H1 (cell line): Measurements from ENCODE around the gene DYNC2I2. TPM values are rescaled to one million over a fixed set of nuclear protein-coding genes. Genes with fewer than 3 reads are reported as not detected.

Source experiments
- CTCF ChIA-PET: fragments of 300-600 bp; sonication (Branson Sonifier 250); formaldehyde crosslinking; loops from one replicate; lab custom pipeline; 2021; ENCODE audit not compliant: partially characterized antibody; lab: Charles Lee
- POLR2A ChIA-PET: fragments of 300-600 bp; sonication (Branson Sonifier 250); formaldehyde crosslinking; loops from one replicate; lab custom pipeline; 2021; ENCODE audit warnings: inconsistent platforms; ENCODE audit not compliant: partially characterized antibody; lab: Charles Lee
- DNase-seq, 2 experiments: peaks; one replicate each; pipeline versions ENCODE4 v3.0.0 to v3.0.0-alpha.2; 2010 to 2022; ENCODE audit warnings: low spot score in 2 of 2, low read depth in 1 of 2, mixed read lengths in 1 of 2
- FAIRE-seq: peaks from 2 replicates; lab custom pipeline; 2011; peaks lifted over from hg19 to GRCh38; lab: Jason Lieb, UNC
- H2AFZ ChIP-seq: 2 replicates; pipeline ENCODE4 v1.8.1; 2012; ENCODE audit warnings: low read length, inconsistent platforms
- H2AK5ac ChIP-seq: 2 replicates; pipeline ENCODE4 v1.6.1; 2013; ENCODE audit warnings: low read depth, low read length
- H2BK120ac ChIP-seq: replicated peaks from 2 replicates; pipeline ENCODE3; 2013; ENCODE audit warnings: low read depth, low read length, inconsistent platforms
- H2BK12ac ChIP-seq: 2 replicates; pipeline ENCODE4 v1.6.1; 2013; ENCODE audit warnings: low read depth, low read length
- H2BK15ac ChIP-seq: 2 replicates; pipeline ENCODE4 v1.6.1; 2013; ENCODE audit warnings: low read length
- H2BK20ac ChIP-seq: 2 replicates; pipeline ENCODE4 v1.6.1; 2013; ENCODE audit warnings: low read length
- H2BK5ac ChIP-seq: 2 replicates; pipeline ENCODE4 v1.6.1; 2013; ENCODE audit warnings: low read depth, low read length
- H3K14ac ChIP-seq: 2 replicates; pipeline ENCODE4 v1.6.1; 2013; ENCODE audit warnings: inconsistent platforms; ENCODE audit not compliant: insufficient read length
- H3K18ac ChIP-seq: 2 replicates; pipeline ENCODE4 v1.6.1; 2013; ENCODE audit warnings: low read length; ENCODE audit errors: extremely low read depth
- H3K23ac ChIP-seq: 2 replicates; pipeline ENCODE4 v1.6.1; 2013; ENCODE audit warnings: inconsistent platforms; ENCODE audit not compliant: insufficient read length
- H3K23me2 ChIP-seq: 2 replicates; pipeline ENCODE4 v1.6.1; 2013; ENCODE audit warnings: low read depth, low read length
- H3K27ac ChIP-seq: 2 replicates; pipeline ENCODE4 v1.6.1; 2011; ENCODE audit warnings: low read depth, low read length, inconsistent platforms
- H3K27me3 ChIP-seq, 4 experiments: replicated peaks in 1 of 4; 1 replicate in 1 of 4; 2 replicates in 3 of 4; pipeline versions ENCODE4 v1.6.1 to v1.8.1; 2011 to 2013; ENCODE audit warnings: low read length in 3 of 4, mild to moderate bottlenecking in 3 of 4, inconsistent platforms in 2 of 4, mixed read lengths in 2 of 4, moderate library complexity in 1 of 4; ENCODE audit not compliant: control insufficient read depth in 3 of 4, insufficient read depth in 3 of 4; ENCODE audit errors: extremely low read depth in 1 of 4
- H3K36me3 ChIP-seq, 4 experiments: 2 replicates each; pipeline versions ENCODE4 v1.6.1 to v1.8.1; 2011 to 2013; ENCODE audit warnings: mild to moderate bottlenecking in 4 of 4, low read length in 3 of 4, moderate library complexity in 2 of 4, control low read depth in 1 of 4, inconsistent platforms in 1 of 4; ENCODE audit not compliant: insufficient read depth in 4 of 4, control insufficient read depth in 2 of 4
- H3K4ac ChIP-seq: replicated peaks from 2 replicates; pipeline ENCODE3; 2013; ENCODE audit warnings: low read length, low read depth, mixed read lengths, inconsistent platforms; ENCODE audit not compliant: insufficient read length
- H3K4me1 ChIP-seq, 4 experiments: replicated peaks in 1 of 4; 1 replicate in 1 of 4; 2 replicates in 3 of 4; pipeline versions ENCODE4 v1.6.1 to v1.8.1; 2011 to 2013; ENCODE audit warnings: low read length in 3 of 4, inconsistent platforms in 2 of 4, mixed read lengths in 1 of 4; ENCODE audit not compliant: insufficient read depth in 4 of 4, control insufficient read depth in 3 of 4
- H3K4me2 ChIP-seq, 2 experiments: 2 replicates each; pipeline versions ENCODE4 v1.6.1 to v1.8.1; 2011 to 2013; ENCODE audit warnings: low read depth in 2 of 2, low read length in 2 of 2, control low read depth in 1 of 2, inconsistent platforms in 1 of 2, mild to moderate bottlenecking in 1 of 2; ENCODE audit not compliant: insufficient read depth in 1 of 2
- H3K4me3 ChIP-seq, 4 experiments: fragments of 200-600, 300-600 bp in 1 of 4; sonication (generic), shearing (Covaris generic), sonication (Bioruptor Twin) in 1 of 4; 2 replicates each; pipeline versions ENCODE4 v1.5.1 to v1.8.1; 2011 to 2016; ENCODE audit warnings: low read length in 4 of 4, low read depth in 3 of 4, control low read depth in 2 of 4, inconsistent platforms in 2 of 4, mild to moderate bottlenecking in 2 of 4, mixed read lengths in 1 of 4, moderate library complexity in 1 of 4; ENCODE audit not compliant: insufficient read depth in 2 of 4; ENCODE audit errors: extremely low read depth in 1 of 4
- H3K56ac ChIP-seq: replicated peaks from 2 replicates; pipeline ENCODE3; 2013; ENCODE audit warnings: low read depth, mild to moderate bottlenecking, mixed read lengths, low read length, inconsistent platforms; ENCODE audit not compliant: insufficient read length
- H3K79me1 ChIP-seq: 2 replicates; pipeline ENCODE4 v1.6.1; 2013; ENCODE audit warnings: low read depth, low read length, control low read depth
- H3K79me2 ChIP-seq, 2 experiments: 2 replicates each; pipeline versions ENCODE4 v1.6.1 to v1.8.1; 2012 to 2013; ENCODE audit warnings: low read length in 2 of 2, mild to moderate bottlenecking in 2 of 2, inconsistent platforms in 1 of 2; ENCODE audit not compliant: insufficient read depth in 2 of 2, control insufficient read depth in 1 of 2
- H3K9ac ChIP-seq, 4 experiments: replicated peaks in 1 of 4; 1 replicate in 1 of 4; 2 replicates in 3 of 4; pipeline versions ENCODE4 v1.6.1 to v1.8.1; 2011 to 2013; ENCODE audit warnings: low read depth in 3 of 4, low read length in 3 of 4, control low read depth in 2 of 4, mild to moderate bottlenecking in 2 of 4, moderate library complexity in 2 of 4, inconsistent platforms in 1 of 4; ENCODE audit errors: extremely low read depth in 1 of 4
- H3K9me3 ChIP-seq, 2 experiments: 2 replicates each; pipeline versions ENCODE4 v1.6.1 to v1.8.1; 2012 to 2013; ENCODE audit warnings: mild to moderate bottlenecking in 2 of 2, moderate library complexity in 2 of 2, control low read depth in 1 of 2, inconsistent platforms in 1 of 2, low read depth in 1 of 2, low read length in 1 of 2, mixed read lengths in 1 of 2; ENCODE audit not compliant: insufficient read depth in 2 of 2
- H4K20me1 ChIP-seq, 2 experiments: replicated peaks in 1 of 2; 2 replicates each; pipeline versions ENCODE3 to v1.8.1; 2011 to 2013; ENCODE audit warnings: inconsistent platforms in 2 of 2, low read length in 2 of 2, mild to moderate bottlenecking in 1 of 2; ENCODE audit not compliant: insufficient read depth in 2 of 2, control insufficient read depth in 1 of 2
- H4K5ac ChIP-seq: 2 replicates; pipeline ENCODE4 v1.6.1; 2013; ENCODE audit warnings: low read length, low read depth, mixed read lengths, inconsistent platforms; ENCODE audit not compliant: insufficient read length
- H4K8ac ChIP-seq: 2 replicates; pipeline ENCODE4 v1.8.0; 2013; ENCODE audit warnings: mild to moderate bottlenecking, moderate library complexity, low read length, inconsistent platforms; ENCODE audit not compliant: insufficient read depth; ENCODE audit errors: extremely low read depth
- H4K91ac ChIP-seq: replicated peaks from 2 replicates; pipeline ENCODE3; 2013; ENCODE audit warnings: low read length, mixed read lengths, inconsistent platforms; ENCODE audit not compliant: insufficient read length
- CTCF ChIP-seq, 3 experiments: IDR thresholded peaks; 1 replicate in 2 of 3; 2 replicates in 1 of 3; pipeline versions ENCODE4 v1.5.1 to v1.6.1; 2011; ENCODE audit warnings: low read length in 3 of 3, mild to moderate bottlenecking in 3 of 3, inconsistent platforms in 2 of 3, low read depth in 1 of 3, moderate library complexity in 1 of 3; ENCODE audit not compliant: insufficient read depth in 1 of 3; ENCODE audit errors: control extremely low read depth in 1 of 3
- HDAC2 ChIP-seq, 2 experiments: fragments of 300-600 bp in 1 of 2; sonication (generic) in 1 of 2; IDR thresholded peaks; 2 replicates each; pipeline ENCODE4 v1.6.1; 2011 to 2012; ENCODE audit warnings: low read depth in 2 of 2, low read length in 2 of 2, mild to moderate bottlenecking in 2 of 2, moderate library complexity in 2 of 2, borderline replicate concordance in 1 of 2, inconsistent platforms in 1 of 2
- POLR2AphosphoS5 ChIP-seq: IDR thresholded peaks from 2 replicates; pipeline ENCODE4 v1.6.1; 2011; ENCODE audit warnings: low read depth, low read length
- RAD21 ChIP-seq, 2 experiments: IDR thresholded peaks in 1 of 2; conservative IDR thresholded peaks in 1 of 2; 2 replicates each; pipeline ENCODE4 v1.6.1; 2011; ENCODE audit warnings: low read depth in 2 of 2, low read length in 2 of 2, improper control_type of control experiment in 1 of 2, inconsistent platforms in 1 of 2, mild to moderate bottlenecking in 1 of 2, moderate library complexity in 1 of 2
- RNF2 ChIP-seq: fragments of 200-900, 300-1000 bp; sonication (generic); IDR thresholded peaks from 2 replicates; pipeline ENCODE4 v1.7.1; 2016; ENCODE audit warnings: borderline replicate concordance, low read depth, mild to moderate bottlenecking, antibody characterized with exemption, low read length; ENCODE audit not compliant: poor library complexity, severe bottlenecking; ENCODE audit errors: missing control alignments
- SIX5 ChIP-seq: IDR thresholded peaks from 2 replicates; pipeline ENCODE4 v1.6.1; 2011; ENCODE audit warnings: mild to moderate bottlenecking, low read depth, low read length
- TAF7 ChIP-seq: optimal IDR thresholded peaks from 2 replicates; pipeline ENCODE3; 2011; ENCODE audit warnings: low read depth, mild to moderate bottlenecking, inconsistent platforms, low read length, moderate library complexity, borderline replicate concordance
- ZNF274 ChIP-seq: IDR thresholded peaks from 2 replicates; pipeline ENCODE4 v1.7.0; 2012; ENCODE audit warnings: low read length, borderline replicate concordance; ENCODE audit errors: extremely low read depth
- whole genome bisulfite sequencing, 2 experiments: shearing (Covaris generic) in 1 of 2; methylation state at CpG; one replicate each; pipeline versions ENCODE4 v1.1.6 to v1.1.7; 2013 to 2015; ENCODE audit warnings: low lambda C conversion rate in 2 of 2, mixed read lengths in 2 of 2, inconsistent platforms in 1 of 2, low coverage in 1 of 2, missing lambda C conversion rate in 1 of 2; ENCODE audit not compliant: insufficient replicate concordance in 2 of 2, insufficient coverage in 1 of 2, insufficient read length in 1 of 2; ENCODE audit errors: extremely low coverage in 1 of 2, missing lambda C conversion rate in 1 of 2; 5-methylcytosine and 5-hydroxymethylcytosine counted together
- polyA plus RNA-seq, 7 experiments: library from polyadenylated mRNA; depleted of rRNA in 3 of 7; stranded (reverse) in 5 of 7; unstranded in 2 of 7; fragments of >200 nt in 5 of 7; fragments of 200-250 nt in 2 of 7; gene quantifications; 1 replicate in 5 of 7; 2 replicates in 1 of 7; 4 replicates in 1 of 7; pipeline versions ENCODE4 v1.2.1 to v1.2.3, GENCODE V29; 2011 to 2013; ENCODE audit warnings: missing spikeins in 2 of 7, mixed read lengths in 2 of 7
- total RNA-seq: library from RNA; stranded (reverse); fragmentation: NEBNext Ultra II Directional; extraction: Animal tissue kit (Norgen Biotek cat#: 25700); gene quantifications from 2 replicates; pipeline ENCODE4 v1.2.1, GENCODE V29; 2021

DYNC2I2 gene
- total and polyA plus RNA-seq, 2 of the 8 experiments (the other 6 are each of a cell fraction or from before 2014, with no cell fraction given), result 58.0 to 78.5 TPM

- H3K79me1 ChIP-seq, result no peaks in the 10 kb centered on the region
- H2BK15ac ChIP-seq, result no peak overlapping the region
- no peak for DNase-seq
- no peak overlapping the region for H3K4me3 ChIP-seq
- H3K4me2 ChIP-seq, result no peak overlapping the region
- no peak overlapping the region for H2AFZ ChIP-seq
- CTCF ChIA-PET, result interaction anchor here (0.7 to 3.5 kb wide), 3 partner anchors 10 to 1318 kb away, joined by 3 to 10 read pairs (median 5); no protein-coding TSS in a partner anchor
- no peak overlapping the region for H3K9ac ChIP-seq
- POLR2A ChIA-PET, result interaction anchor here (0.6 to 1.4 kb wide), 3 partner anchors 55 to 146 kb away, joined by 3 to 4 read pairs (median 3); no protein-coding TSS in a partner anchor
- H3K4ac ChIP-seq, result no peak overlapping the region
- H3K79me2 ChIP-seq, result no peaks in the 10 kb centered on the region
- H3K36me3 ChIP-seq, result peaks cover 23 to 70% (median 59%) of the 10 kb centered on the region in 4 experiments
- H3K23me2 ChIP-seq, result no peaks in the 10 kb centered on the region
- H4K5ac ChIP-seq, result no peak overlapping the region
- FAIRE-seq, result no peak
- no peak overlapping the region for H2AK5ac ChIP-seq
- H3K9me3 ChIP-seq, result no peaks in the 10 kb centered on the region
- H2BK5ac ChIP-seq, result no peak overlapping the region; the same call in 1 of the 2 replicates
- no peak overlapping the region for H2BK20ac ChIP-seq
- no peak overlapping the region for H3K23ac ChIP-seq
- H3K27me3 ChIP-seq, result no peaks in the 10 kb centered on the region
- H3K4me1 ChIP-seq, result no peaks in the 10 kb centered on the region
- WGBS, 2 experiments, result 94% methylated on average over 16 of the region's 16 CpGs; no CpG with 5 or more reads in 1 of the 2 experiments
- H3K27ac ChIP-seq, result no peak overlapping the region
- H3K18ac ChIP-seq, result no peak overlapping the region
- no peak overlapping the region for H4K91ac ChIP-seq
- no peaks in the 10 kb centered on the region for H4K20me1 ChIP-seq
- no peak overlapping the region for H2BK12ac ChIP-seq
- no peak overlapping the region for H4K8ac ChIP-seq
- H2BK120ac ChIP-seq, result no peak overlapping the region
- H3K56ac ChIP-seq, result no peak overlapping the region
- H3K14ac ChIP-seq, result no peak overlapping the region
- TF ChIP-seq RNF2, result no peak
- TF ChIP-seq HDAC2 (IDR thresholded peaks at IDR 0.05; ENCODE audit: borderline replicate concordance in 1 of 2, low read depth in 2 of 2, low read length in 2 of 2), result no peak
- no peak for TF ChIP-seq CTCF (IDR thresholded peaks at IDR 0.05; ENCODE audit: control extremely low read depth in 1 of 3, insufficient read depth in 1 of 3, low read depth in 1 of 3, low read length in 3 of 3)
- TF ChIP-seq POLR2AphosphoS5, result no peak
- no peak for TF ChIP-seq TAF7
- no peak for TF ChIP-seq ZNF274
- TF ChIP-seq SIX5, result no peak
- TF ChIP-seq RAD21 (IDR thresholded peaks at IDR 0.05 in 1 of 2, conservative IDR thresholded peaks at IDR 0.05 in 1 of 2; ENCODE audit: low read depth in 2 of 2, low read length in 2 of 2), result no peak
These were observed 48.9 kb downstream of the DYNC2I2 start for GRCh38 chr9:128607642-128608350.
